ENCODE measurements around the gene WNT2B.
"Not testable (repeated sequence)": the region's sequence is repeated elsewhere in the genome, so short reads cannot be mapped to it uniquely, and the experiment has no call there.

Gene WNT2B

DNA sequence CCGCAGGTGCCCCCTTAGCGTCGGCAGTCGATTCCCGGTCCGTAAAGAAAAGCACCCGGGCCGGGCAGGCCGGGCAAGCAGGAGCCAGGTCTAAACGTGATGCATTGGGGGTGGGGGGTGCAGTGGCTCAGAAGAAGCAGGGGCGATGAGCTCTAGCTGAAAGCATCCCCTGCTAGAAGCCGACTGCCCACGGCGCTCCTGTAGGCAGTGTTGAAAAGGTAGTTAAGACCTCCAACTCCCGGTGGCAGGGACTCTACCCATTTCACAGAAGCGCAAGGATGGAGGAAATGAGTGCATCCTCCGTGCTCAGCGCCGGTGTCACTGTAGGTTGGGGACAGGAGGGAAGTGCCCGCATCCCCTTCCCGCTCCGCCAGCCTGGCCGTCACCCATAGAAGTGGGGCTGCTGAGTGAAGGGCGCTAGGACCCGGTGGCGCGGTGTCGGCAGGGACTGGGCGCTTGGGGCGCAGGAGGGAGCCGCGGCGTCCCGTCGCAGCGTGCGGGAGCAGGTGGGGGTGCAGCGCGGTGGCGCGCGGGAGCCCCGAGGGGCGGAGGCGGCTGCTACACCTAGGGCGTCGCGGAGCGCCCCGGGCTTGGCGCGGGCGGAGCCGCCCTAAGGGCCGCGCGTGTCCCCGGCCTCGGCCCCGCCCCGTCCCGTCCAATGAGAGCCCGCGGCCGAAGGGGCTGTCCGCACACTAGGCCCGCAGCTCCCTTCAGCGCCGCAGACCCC is at the start of gene WNT2B:
TSS of gene WNT2B (plus strand) at position 688 of the 727 bp plus-strand sequence. CDS start 298 bp downstream, outside the sequence.
- DNase-seq = peak; percentile 48 to 54

DNA sequence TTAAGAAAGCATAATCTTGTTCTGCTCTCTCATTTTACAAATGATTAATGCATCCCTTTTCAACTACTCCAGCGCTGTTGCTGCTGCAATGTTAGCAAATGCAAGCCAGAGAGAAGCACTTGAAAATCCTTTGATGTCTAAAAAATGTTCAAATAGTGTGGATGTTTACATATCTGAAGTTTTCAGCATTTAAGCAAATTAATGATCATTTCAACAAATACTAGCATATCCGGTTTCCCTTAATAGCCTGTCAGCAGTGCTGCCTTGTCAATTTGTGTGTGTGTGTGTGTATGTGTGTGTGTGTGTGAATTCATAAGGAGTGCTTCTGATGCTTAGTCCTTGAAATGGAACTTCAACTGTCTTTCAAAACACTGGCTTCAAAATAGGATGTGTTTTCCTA is 48.1 kb upstream of the WNT2B start:
- no peak for DNase-seq

DNA sequence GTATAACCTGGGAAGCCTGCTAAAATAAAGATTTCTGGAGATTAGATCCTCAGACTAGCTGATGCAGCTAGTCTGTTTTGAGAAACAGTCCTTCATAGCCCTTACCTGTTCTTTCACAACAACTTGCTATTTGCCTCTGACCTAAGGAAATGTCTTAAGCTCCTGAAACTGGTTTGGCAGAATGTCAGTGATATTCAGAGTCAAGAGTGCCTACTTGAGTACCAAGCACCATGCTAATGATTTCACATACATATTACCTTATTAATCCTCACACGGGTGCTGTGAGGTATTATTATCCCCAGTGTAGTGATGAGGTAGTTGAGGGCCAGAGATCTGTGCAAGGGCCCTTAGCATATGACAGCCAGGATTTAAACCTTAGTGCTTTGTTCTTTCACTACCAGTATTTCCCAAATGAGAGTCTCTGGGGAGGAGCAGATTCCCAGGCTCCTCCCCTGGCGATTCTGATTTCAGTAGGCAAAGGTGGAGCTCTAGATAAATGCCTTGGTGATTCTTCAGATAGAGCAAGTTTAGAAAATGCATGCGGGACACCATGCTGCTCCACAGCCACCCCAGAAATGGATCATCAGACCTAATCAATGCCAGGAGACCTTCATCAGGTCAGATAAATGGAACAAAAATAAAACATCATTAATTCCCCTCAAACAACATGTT is 47.4 kb upstream of the WNT2B start:
- no peak for DNase-seq

DNA sequence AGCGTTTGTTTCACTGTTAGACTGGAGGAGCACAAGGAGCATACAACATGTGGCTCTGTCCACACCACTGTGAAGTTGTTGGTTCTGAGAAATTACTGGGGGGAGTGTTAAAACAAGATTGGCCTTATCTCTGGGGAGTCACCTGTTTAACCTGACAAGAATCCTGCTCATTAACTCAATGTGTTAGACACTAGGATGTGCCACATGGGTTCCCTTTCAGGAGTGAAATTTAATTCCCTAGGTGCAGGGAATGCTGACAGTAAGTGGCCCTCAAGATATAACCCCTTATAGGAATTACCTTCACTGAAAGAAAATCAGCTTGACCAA is 45.8 kb upstream of the WNT2B start:
- no peak for DNase-seq

DNA sequence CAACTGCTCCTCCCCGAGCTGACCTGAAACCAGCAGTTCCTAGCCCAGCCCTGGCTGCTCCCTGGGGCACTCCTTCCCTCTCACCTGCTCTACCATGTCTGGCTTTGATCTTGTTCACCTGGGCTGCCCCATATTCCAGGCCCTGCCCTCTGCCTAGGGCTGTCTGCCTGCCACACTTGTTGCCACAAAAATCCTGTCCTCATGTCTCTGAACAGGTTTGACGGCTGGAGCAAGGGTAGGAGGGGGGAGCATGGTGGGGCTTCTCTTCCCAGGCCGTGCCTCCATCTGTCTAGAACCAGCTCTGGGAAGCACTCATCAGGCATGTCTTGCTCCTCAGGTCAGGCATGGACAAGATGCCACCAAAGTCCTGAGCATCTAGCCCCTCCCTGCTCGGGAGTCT is 44.3 kb upstream of the WNT2B start:
- DNase-seq = no peak

DNA sequence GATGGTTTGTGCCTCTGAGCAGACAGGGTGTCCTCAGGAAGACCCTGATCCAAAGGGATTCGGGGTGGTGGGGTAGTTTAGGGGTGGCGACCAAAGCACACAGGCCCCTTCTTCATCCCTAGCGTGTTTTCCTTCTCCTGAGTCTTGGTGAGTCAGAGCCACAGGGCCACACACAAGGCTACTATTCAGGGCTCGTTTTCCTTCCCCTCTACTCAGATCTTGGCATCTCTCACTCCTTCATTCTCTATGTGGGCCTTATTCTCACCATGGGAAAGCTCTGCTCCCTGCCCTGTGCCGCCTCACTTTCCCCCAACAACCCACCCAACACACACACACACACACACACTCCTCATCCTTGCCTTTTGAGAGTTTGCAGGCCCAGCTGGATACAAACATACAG is 43.6 kb upstream of the WNT2B start:
- DNase-seq = no peak

DNA sequence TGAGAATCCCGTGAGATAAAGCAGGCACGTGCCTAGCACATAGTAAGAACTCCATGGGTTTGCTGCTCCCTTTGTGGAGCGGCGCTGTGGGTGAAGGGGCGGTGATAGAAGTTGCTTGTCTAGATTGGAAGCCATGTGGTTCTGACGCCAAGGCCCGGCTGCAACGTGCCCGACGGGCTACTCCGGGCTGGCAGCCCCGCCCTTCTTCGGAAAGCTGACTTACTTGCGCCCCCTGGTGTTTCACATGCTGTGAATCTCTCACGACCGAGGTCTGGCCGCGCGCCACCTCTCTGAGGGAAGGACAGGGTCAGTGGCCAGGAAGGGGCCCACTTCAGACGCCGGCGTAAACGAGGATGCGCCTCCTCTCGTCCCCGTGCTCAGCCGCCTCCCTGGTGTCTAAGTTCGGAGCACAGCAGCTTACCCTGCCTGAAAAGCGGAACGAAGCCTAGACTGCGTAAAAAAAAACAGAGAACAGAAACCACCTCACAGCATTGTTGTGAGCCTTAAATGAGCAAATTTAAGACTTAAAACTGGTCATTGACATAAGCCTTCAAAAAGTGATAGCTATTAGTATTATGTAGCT is 42.6 kb upstream of the WNT2B start:
- DNase-seq = peak; percentile 88 to 94

DNA sequence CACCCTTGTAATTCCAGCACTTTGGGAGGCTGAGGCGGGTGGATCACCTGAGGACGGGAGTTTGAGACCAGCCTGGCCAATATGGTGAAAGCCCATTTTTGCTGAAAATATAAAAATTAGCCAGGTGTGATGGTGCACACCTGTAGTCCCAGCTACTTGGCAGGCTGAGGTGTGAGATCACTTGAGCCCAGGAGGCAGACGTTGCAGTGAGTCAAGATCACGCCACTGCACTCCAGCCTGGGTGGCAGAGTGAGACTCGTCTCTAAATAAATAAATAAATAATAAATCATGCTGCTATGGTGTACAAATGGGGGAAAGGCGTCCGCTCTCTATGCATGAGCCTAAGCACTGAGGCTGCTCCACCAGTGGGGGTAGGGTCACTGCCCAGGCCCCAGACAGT is 38.4 kb upstream of the WNT2B start:
- DNase-seq = not testable (repeated sequence)

DNA sequence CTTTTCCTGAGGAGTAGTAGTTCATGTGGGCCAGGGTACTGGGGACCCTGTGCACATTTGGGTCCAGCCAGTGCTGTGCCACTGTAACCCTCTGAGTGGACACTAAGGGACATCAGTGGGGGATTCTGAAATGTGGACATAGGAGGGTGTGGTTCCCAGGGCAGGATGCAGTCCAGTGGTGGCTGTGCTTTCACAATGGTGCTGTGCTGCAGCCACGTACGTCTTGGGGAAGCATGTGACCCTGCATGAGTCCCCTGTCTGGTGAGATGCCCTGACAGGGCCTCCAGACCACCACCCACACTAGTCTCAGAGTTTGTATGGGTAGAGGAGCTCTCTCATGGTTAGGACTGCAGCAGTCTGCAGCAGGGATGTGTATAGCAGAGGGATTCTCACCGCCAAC is 37.8 kb upstream of the WNT2B start:
- no peak for DNase-seq

DNA sequence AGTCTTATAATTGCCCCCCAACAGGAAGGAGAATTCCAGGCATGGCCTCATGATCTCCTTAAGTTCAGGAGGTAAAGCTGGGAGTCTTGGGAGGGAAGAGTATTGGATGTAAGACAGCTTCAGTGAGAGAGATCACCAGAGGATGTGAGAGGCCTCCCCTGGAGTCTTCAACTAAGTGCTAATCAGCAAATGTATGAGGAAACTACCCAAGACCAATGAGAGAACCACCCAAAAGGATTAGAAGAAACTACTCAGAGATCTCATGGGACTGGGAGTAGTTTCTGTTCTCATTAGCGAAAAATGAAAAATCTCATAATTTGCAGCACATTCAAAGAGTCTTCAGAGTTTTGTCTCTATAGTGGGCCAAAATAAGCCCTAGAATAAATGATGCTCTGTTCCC is 36.6 kb upstream of the WNT2B start:
- DNase-seq = no peak

DNA sequence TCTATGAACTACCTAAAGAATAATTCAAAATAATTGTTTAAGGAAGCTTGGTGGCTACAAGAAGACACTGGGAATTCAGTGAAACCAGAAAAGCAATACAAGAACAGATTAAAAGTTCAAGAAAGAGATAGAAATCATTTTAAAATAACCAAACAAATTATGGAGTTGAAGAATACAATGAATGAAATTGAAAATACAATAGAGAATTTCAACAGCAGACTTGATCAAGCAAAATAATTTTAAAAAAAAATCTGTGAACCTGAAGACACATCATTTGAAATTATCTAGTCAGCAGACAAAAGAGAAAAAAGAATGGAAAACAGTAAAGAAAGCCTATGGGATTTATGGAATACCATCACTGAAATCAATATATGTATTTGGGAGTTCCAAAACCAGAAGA is 31.2 kb upstream of the WNT2B start:
- DNase-seq = no peak

DNA sequence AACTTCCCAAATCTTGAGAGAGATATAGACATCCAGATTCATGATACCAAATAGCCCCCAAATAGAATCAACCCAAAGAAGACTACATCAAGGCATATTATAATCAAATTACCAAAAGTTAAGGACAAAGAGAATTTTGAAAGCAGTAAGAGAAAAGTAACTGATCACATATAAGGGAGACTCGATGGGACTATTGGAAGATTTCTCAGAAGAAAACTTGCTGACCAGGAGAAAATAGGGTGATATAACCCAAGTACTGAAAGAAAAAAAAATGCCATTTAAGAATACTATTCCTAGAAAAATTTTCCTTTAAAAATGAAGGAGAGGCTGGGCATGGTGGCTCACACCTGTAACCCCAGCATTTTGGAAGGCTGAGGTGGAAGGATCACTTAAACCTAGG is 30.5 kb upstream of the WNT2B start:
- no peak for DNase-seq

DNA sequence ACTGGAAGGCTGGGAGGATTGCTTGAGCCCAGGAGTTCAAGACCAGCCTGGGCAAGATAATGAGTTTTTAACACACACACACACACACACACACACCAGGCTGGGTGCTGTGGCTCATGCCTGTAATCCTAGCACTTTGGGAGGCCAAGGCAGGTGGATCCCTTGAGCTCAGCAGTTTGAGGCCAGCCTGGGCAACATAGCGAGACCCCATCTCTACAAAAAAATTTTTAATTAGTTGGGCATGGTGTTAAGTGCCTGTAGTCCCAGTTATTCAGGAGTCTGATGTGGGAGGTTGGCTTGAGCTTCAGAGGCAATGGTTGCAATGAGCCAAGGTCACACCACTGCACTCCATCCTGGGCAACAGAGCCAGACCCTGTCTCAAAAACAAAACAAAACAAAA is 22.7 kb upstream of the WNT2B start:
- not testable (repeated sequence) for DNase-seq

DNA sequence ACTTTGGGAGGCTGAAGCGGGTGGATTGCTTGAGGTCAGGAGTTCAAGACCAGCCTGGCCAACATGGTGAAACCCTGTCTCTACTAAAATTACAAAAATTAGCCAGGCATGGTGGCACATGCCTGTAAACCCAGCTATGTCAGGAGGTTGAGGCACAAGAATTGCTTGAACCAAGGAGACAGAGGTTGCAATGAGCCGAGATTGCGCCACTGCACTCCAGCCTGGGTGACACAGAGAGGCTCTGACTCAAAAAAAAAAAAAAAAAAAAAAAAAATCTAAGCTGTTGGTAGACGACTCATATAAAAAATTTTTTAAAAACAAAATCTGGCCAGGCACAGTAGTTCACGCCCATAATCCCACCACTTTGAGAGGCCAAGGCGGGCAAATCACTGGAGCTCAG is 21.1 kb upstream of the WNT2B start:
- not testable (repeated sequence) for DNase-seq

DNA sequence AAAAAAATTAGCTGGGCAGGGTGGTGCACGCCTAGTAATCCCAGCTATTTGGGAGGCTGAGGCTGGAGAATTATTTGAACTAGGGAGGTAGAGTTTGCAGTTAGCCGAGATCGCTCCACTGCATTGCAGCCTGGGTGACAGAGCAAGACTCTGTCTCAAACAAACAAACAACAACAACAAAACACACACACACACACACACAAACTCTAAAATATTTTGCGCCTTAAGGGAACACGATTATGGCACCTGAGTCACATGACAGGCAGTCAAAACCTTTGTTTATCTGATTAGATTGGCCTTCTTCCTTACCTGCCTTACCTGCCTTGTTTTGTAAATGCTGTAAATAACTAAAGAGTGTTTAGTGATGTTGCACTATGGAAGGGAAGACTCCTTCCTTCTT is 20.6 kb upstream of the WNT2B start:
- no peak for DNase-seq

DNA sequence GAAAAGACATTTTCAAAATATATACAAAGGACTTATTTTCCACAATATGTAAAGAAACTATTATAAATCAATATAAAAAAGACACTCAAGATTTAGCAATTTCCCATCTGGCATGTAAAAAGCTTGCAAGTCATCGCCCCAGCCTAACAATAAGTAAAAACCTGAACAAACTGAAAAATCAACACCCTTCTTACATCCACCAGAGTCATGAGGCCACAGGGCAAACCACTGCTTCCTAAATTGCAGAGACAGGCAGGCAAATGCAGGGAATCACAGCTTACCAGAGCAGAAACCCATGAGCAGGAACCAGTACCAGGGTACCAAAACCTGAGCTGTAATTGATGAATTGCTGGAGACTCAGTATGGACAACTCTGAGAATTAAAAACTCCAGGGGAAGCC is 16.7 kb upstream of the WNT2B start:
- no peak for DNase-seq

DNA sequence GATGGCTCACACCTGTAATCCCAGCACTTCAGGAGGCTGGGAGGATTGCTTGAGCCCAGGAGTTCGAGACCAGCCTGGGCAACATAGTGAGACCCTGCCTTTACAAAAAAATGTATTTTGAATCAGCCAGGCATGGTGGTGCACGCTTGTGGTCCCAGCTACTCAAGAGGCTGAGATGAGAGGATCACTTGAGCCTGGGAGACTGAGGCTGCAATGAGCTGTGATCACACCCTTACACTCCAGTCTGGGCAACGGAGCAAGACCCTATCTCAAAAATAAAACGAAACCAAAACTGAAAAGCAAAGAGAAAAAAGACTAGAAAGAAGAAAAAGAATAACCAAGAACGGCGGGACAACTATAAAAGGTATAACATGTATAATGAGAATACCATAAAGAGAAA is 15.4 kb upstream of the WNT2B start:
- DNase-seq = no peak

DNA sequence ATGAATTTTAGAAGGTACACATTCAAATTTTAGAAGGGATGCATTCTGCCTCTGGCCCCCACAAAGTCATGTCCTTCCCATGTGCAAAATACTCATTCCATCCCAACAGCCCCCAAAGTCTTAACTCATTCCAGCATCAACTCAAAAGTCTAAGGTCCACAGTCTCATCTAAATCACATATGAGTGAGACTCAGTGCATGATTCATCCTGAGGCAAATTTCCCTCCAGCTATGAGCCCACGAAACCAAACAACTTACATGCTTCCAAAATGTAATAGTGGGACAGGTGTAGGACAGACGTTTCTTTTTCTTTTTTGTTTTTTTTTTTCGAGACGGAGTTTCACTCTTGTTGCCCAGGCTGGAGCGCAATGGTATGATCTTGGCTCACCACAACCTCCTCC is 12.5 kb upstream of the WNT2B start:
- DNase-seq = no peak

DNA sequence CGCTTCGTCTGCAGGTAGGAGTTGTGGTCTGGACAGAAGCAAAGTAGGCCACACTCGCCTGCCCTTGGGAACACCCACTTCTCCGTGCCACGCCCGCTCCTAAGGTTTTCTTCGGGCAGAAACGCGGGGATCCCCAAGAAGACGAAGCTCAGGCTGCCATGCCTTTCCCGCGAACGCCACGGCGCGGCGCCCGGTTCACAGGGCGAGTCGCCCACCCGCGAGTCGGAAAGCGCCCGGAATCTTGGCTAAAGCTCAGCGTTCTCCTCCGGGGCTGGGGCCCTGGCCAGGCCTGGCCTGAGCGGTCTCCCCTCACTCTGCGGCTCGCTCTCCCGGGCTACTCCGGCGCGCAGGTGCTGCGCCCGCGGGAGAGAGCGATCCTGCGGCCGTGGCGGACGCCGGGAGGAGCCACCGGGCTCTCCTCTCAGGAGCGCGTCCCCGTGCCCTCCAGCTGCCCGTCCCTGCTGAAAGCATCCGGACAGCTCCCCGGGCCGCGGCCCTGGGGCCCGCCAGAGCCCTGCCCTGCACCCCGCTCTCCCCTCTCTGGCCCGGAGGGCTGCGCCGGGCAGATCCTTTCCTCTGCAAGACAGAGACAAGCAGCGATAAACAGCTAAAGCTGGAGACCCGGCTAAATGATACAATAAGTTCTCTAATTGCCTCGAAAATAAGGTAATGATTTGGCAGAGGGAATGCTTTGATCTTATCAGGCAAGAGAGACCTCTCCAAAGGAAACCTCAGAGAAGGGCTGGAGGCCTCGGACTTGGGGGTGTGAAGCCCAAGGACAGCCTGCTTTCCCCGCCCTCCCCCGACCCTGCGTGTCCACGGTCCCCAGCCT is 6.7 kb upstream of the WNT2B start:
- peak; percentile 67 to 72 for DNase-seq

DNA sequence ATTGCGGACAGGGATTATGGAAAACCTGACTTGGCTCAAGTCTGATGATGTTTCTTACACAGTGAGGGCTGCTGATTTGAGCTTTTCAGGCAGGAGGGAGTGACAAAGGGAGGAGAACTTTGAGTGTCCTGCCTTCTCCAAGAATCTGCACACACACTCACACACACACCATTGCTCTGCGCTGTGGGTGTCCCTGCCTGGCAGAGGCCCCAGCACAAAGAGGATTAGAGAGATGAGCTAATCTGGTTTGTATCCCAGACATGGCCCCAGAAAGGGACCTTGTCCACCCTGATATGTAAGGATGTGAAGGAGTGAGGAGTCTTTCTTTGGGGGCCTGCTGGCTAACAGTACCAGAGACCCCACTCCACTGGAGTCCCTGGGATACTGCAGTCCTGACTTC is 5.9 kb upstream of the WNT2B start:
- DNase-seq = no peak

DNA sequence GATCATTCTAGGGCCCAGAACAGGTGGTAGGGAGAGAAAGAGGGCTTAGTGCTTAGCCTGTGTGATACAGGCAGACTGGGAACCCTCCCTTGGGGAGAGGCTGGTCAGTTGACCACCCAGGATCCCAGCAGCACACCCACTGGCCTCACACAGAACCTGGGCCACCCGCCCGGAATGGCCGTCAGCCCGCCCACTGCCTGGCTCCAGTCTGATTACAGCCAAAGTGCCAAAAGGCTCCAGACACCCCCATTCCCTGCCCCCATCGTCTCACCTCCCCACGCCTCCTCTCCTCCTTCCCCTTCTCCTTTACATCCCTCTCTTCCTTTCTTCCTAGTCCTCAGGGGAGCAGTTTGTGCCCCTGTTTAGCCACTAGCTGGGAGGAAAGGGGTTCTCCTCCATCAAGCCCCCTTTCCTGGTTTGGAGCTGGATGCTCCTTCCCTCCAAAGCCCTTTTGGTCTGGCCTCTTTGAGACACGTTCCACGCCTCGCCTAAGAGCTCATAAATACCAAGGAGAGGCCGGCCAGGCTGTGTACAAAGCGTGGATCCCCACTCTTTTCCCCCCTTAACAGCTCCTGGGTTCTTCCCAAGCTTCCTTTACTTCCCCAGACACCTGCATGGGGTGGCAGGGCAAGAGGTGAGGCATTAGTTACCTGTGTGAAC is 4.6 kb upstream of the WNT2B start:
- DNase-seq = no peak

DNA sequence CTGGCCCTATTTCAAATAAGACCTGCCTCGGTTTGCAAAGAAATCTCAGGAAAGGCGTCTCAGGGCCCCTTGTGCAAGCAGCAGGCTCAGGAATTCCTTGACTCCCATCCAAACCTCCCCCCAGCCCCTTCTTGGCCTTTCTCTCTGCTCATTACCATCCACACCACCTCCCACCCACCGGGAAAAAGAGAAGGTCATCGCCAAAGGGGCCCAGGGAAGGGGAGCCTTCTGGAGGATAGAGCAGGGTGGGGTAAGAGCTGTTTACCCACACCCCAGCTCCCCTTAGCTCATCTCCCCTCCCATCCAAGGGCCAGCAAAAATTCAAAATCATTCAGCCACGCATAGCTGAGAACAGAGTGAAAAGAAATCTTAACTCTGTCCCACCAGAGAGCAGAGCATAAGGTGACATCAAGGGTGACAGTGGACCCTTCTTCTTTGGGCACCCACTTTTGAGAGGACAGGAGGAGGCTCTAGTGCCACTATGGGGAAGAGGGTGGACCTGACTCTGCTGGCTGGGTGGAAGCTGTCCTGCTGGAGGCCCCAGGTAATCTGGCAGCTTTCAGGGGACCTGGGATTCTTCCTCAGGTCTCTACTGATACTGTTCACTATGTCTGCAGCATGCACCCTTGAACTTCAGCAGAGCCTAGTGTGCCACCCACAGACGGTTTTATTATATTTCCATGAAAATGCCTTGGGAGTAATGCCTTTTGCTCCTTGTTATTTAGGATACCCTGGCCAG is 3.9 kb upstream of the WNT2B start:
- DNase-seq = no peak
